GM10266 (cell line): ENCODE measurements around the gene SCYL1.

Experiments used
- DNase-seq: peaks from one replicate; pipeline ENCODE4 v3.0.0; 2012; ENCODE audit errors: extremely low spot score
- CTCF ChIP-seq: IDR thresholded peaks from 2 replicates; pipeline ENCODE4 v1.5.1; 2012; ENCODE audit warnings: mild to moderate bottlenecking, low read depth; ENCODE audit not compliant: control insufficient read depth, insufficient read depth; ENCODE audit errors: missing control alignments

The SCYL1 gene

DNA sequence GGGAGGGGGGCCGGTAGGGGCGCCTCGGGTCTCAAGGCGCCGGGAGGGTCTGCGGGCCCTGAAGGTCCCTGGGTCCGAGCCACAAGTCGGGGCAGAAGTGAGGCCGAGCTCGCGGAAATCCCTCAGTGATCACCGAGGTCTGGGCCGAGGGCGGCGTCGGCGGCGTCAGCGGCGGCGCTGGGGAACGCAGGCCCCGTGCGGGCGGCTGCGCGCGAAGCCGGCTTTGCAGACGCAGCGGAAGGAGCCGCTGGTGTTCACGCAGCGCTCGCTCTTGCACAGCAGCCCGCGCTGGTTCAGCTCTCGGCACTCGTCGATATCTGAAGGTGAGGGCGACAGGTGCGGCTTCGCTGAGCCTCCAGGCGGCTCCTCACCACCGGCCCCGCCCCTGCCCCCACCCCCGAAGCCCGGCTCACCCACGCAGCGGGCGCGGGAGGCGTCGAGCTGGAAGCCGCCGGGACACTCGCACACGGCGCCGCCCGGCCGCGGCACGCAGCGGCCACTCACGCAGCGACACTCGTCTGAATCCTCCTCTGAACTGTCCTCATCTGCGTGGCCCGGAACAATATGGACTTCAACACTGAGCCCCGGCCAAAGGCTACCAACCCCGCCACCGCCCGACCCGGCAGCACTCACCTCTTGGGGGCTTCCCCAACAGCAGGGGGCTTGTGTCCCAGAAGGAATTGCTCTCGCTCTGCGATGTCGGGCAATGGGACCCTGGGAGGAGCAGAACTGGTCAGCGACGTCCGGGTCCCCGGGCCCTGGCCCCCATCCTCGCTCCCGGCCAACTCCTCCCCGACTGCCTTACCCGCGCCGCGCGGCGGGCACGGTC lies 14.2 kb downstream of the SCYL1 start:
- no peak for DNase-seq
- TF ChIP-seq CTCF, result no peak

- peak; percentile 93 for DNase-seq
- no peak for TF ChIP-seq CTCF
Observed at GRCh38 chr11:65539744-65540289, 14.9 kb downstream of the SCYL1 start.

DNA sequence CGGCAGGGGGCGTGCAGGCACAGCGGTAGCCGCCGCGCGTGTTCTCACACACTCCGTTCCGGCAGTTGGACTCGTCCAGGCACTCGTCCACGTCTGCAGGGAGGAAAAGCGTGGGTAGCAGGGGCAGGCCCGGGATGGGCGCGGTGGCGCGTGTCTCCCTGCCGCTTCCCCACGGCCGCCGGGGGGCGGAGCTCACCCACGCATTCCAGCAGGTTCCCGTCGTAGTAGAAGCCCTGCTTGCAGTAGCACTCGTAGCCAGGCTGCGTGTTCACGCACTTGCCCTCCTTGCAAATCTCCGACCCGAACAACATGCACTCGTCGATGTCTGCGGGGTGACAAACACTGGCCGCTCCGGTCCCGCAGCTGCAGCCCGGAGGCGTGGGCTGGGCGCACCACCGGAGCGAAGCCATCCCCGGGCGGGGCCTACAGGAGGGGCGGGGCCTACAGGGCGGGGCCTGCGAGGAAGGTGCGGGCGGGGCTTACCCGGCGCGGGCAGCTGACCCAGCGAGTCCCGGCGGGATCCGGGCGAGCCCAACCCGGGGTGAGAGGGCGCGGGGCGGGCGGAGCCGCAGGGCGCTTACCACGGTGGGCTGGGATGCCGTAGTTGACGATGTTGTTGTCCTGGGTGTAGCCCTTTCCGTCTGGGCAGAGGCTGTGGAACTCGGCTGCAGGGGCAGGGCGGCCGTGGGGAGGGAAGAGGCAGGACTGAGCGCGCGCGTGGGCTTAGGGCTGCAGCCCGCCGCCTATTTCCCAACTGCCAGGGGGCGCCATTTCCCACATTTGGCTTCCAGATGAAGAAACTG lies 15.6 kb downstream of the SCYL1 start:
- TF ChIP-seq CTCF, result peak; percentile 81

DNA sequence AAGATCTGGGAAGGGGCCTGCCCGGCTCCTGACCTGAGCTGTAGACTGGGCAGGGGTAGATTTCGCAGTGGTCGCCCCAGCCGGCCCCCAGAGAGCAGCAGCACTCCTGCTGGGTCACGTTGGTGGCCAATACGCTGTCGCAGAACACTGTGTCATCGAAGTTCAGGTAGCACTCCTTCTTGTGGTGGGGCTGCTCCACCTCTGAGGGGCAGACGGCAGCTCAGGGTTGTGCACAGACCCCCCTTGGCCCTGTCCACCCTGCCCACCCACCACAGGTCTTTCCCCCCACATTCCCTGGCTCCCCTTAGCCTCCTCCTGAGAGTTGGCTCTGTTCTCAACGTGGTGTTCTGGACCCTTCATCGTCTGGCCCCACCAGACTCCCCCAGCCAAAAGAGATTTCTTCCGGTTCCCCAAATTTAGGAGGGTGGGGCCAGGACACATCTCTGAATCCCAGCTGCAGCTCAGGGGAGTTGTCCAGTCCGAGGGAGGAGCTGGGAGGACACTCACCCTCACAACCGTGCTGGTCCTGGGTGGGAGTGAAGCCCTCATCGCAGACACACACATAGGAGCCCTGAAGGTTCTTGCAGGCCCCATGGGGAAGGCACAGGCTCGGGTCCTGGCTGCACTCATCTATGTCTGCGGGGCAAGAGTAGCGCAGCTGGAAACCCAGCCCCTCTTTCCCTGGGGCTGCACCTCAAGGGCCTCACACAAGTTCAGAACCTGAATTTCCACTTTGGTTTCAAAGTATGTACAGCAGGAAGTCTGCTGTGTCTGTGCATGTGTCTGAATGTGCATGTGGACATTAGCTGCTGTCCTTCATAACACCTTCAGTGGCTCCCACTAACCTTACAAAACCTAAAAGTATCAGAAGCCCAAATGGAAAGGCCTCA lies 16.5 kb downstream of the SCYL1 start:
- DNase-seq, result no peak
- no peak for TF ChIP-seq CTCF

More for the DNA sequence above, 15.6 kb downstream of the SCYL1 start:
- DNase-seq, result peak; percentile 100

GRCh38 chr11:65542738-65543390 lies 18.0 kb downstream of the SCYL1 start:
- no peak for DNase-seq
- no peak for TF ChIP-seq CTCF

GRCh38 chr11:65545853-65546216 lies 21.0 kb downstream of the SCYL1 start:
- TF ChIP-seq CTCF, result no peak
- DNase-seq, result no peak
